Measurements from ENCODE around the gene RAD9B. TPM values are rescaled to one million over a fixed set of nuclear protein-coding genes. Genes with fewer than 3 reads are reported as not detected.
"Not testable (repeated sequence)": the region's sequence is repeated elsewhere in the genome, so short reads cannot be mapped to it uniquely, and the experiment has no call there.

Gene RAD9B
- total and polyA plus RNA-seq, 9 of the 15 experiments (the other 6 are each of a cell fraction or from before 2014, with no cell fraction given): 0.05 to 0.83 (median 0.32) TPM

DNA sequence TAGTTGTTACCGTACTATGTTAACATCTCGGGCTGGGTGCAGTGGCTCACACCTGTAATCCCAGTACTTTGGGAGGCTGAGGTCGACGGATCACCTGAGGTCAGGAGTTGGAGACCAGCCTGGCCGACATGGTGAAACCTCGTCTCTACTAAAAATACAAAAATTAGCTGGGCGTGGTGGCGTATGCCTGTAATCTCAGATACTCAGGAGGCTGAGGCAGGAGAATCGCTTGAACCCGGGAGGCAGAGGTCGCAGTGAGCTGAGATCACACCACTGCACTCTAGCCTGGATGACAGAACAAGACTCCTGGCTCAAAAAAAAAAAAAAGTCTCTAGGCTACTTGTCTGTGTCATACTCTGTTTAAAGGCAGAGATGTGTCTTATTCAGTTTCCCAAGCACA, 36.4 kb upstream of the RAD9B start:
- ATAC-seq; H3K9me3 ChIP-seq (replicated peaks; ENCODE audit: control insufficient read depth, insufficient read depth, low read depth, low read length); H3K4me3 ChIP-seq; BruUV-seq (replicated peaks); FAIRE-seq; DNase-seq (ENCODE audit: extremely low read depth in 1 of 4, low spot score in 3 of 4); H3K27me3 ChIP-seq (ENCODE audit: control insufficient read depth in 2 of 2, insufficient read depth in 2 of 2, low read length in 2 of 2); H3K4me2 ChIP-seq (ENCODE audit: insufficient read depth, low read length); H4K20me1 ChIP-seq (replicated peaks; ENCODE audit: control insufficient read depth, insufficient read depth, low read length); intact Hi-C loops (cut with micrococcal nuclease); H3K9ac ChIP-seq (ENCODE audit: insufficient read depth in 1 of 2, low read depth in 2 of 2, low read length in 2 of 2); H2AFZ ChIP-seq (ENCODE audit: low read depth, low read length); H3K9me1 ChIP-seq (ENCODE audit: control insufficient read depth, insufficient read depth, low read length); CTCF ChIA-PET (ENCODE audit: low intra/inter-chr PET ratio): not testable (repeated sequence)
- H3K79me2 ChIP-seq (ENCODE audit: control insufficient read depth, insufficient read depth, low read length): peaks cover 57% of the 10 kb centered on the region
- peaks cover 42% of the 10 kb centered on the region for H3K36me3 ChIP-seq (ENCODE audit: control insufficient read depth, insufficient read depth, low read length)
- H3K27ac ChIP-seq (ENCODE audit: extremely low read depth, low read depth, low read length): 0 out of 3 replicates have a peak overlapping the region, but pooled peaks have one; percentile 4
- POLR2A ChIA-PET: interaction anchor here (0.6 to 1.7 kb wide), 2 partner anchors 16 to 176 kb away, joined by 3 to 7 read pairs; partner anchors contain the start of gene ARPC3
- TF ChIP-seq KDM1A (IDR thresholded peaks at IDR 0.05) (peak; percentile 57 to 63; a peak in 3 of 4 replicates), ARID1B (IDR thresholded peaks at IDR 0.05) (peak; percentile 41; the same call in 1 of the 2 replicates), CBFA2T3 (IDR thresholded peaks at IDR 0.05) (peak; percentile 71), DPF2 (IDR thresholded peaks at IDR 0.05) (0 out of 2 replicates have a peak, but pooled peaks have one; percentile 27), TAL1 (IDR thresholded peaks at IDR 0.05) (peak; percentile 34; the same call in 1 of the 2 replicates), CBFA2T2 (conservative IDR thresholded peaks at IDR 0.05) (0 out of 2 replicates have a peak, but pooled peaks have one; percentile 27), TCF3 (CRISPR knock-in tag; IDR thresholded peaks at IDR 0.05) (peak; percentile 44)
- WGBS (ENCODE audit: insufficient coverage, low coverage, missing lambda C conversion rate): 33% methylated on average over 11 of the region's 11 CpGs
- peaks cover 25 to 30% of the 10 kb centered on the region in 2 experiments; a peak in 4 of 5 replicates for H3K4me1 ChIP-seq (replicated peaks in 1 of 2; ENCODE audit: control insufficient read depth in 2 of 2, insufficient read depth in 2 of 2, low read length in 2 of 2)
- in situ Hi-C loops (cut with MboI): loop anchor here (5.0 kb wide), 1 partner anchor 142 kb away; no protein-coding TSS in a partner anchor

DNA sequence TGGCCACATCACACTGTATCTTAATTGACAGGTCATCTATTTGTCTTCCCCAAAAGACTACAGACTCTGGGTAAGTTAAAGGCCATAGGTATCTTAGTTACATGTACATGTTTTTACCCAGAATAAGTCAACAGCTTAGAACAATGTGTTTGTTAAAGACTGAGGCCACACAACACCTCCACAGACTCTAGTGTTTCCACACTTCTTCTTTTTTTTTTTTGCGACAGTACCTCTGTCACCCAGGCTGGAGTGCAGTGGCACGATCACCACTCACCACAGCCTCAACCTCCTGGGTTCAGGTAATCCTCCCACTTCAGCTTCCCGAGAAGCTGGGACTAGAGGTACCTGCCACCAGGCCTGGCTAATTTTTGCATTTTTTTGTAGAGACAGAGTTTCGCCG, 35.3 kb upstream of the RAD9B start:
- Histone ChIP-seq H3K9me3 (replicated peaks; ENCODE audit: control insufficient read depth, insufficient read depth, low read depth, low read length) (no peaks in the 10 kb centered on the region), H3K36me3 (ENCODE audit: control insufficient read depth, insufficient read depth, low read length) (peaks cover 33% of the 10 kb centered on the region), H3K4me3 (peak overlapping the region; percentile 59), H2AFZ (ENCODE audit: low read depth, low read length) (no peak overlapping the region), H3K4me1 (replicated peaks in 1 of 2; ENCODE audit: control insufficient read depth in 2 of 2, insufficient read depth in 2 of 2, low read length in 2 of 2) (peaks cover 25 to 30% of the 10 kb centered on the region in 2 experiments; a peak in 4 of 5 replicates), H3K4me2 (ENCODE audit: insufficient read depth, low read length) (peak overlapping the region; percentile 94), H3K27ac (ENCODE audit: extremely low read depth, low read depth, low read length) (peak overlapping the region; percentile 79; the same call in 2 of the 3 replicates), H3K9ac (ENCODE audit: insufficient read depth in 1 of 2, low read depth in 2 of 2, low read length in 2 of 2) (peak overlapping the region; percentile 89 to 91), H4K20me1 (replicated peaks; ENCODE audit: control insufficient read depth, insufficient read depth, low read length) (no peaks in the 10 kb centered on the region; the same call in 1 of the 2 replicates), H3K27me3 (ENCODE audit: control insufficient read depth in 2 of 2, insufficient read depth in 2 of 2, low read length in 2 of 2) (no peaks in the 10 kb centered on the region), H3K79me2 (ENCODE audit: control insufficient read depth, insufficient read depth, low read length) (peaks cover 63% of the 10 kb centered on the region), H3K9me1 (ENCODE audit: control insufficient read depth, insufficient read depth, low read length) (no peaks in the 10 kb centered on the region)
- FAIRE-seq (no peak), DNase-seq (ENCODE audit: extremely low read depth in 1 of 4, low spot score in 3 of 4) (no peak), ATAC-seq (no peak)
- no TSS peak for BruUV-seq (replicated peaks)
- ChIA-PET POLR2A (interaction anchor here (0.7 to 1.7 kb wide), 2 partner anchors 17 to 35 kb away, joined by 6 to 7 read pairs; partner anchors contain the start of gene ARPC3), CTCF (ENCODE audit: low intra/inter-chr PET ratio) (no interaction called here)
- intact Hi-C loops (cut with micrococcal nuclease): no loop called here
- TF ChIP-seq ZBED1 (IDR thresholded peaks at IDR 0.05) (no peak), HDGF (IDR thresholded peaks at IDR 0.05) (no peak), FIP1L1 (IDR thresholded peaks at IDR 0.05; ENCODE audit: low read depth, low read length, poor library complexity, severe bottlenecking) (no peak), SPI1 (IDR thresholded peaks at IDR 0.05; ENCODE audit: borderline replicate concordance, low read depth, low read length) (peak; percentile 46; the same call in 1 of the 2 replicates)
- 22% methylated on average over 5 of the region's 5 CpGs for WGBS (ENCODE audit: insufficient coverage, low coverage, missing lambda C conversion rate)
- in situ Hi-C loops (cut with MboI): loop anchor here (5.0 kb wide), 1 partner anchor 141 kb away; no protein-coding TSS in a partner anchor

Data from K562 (cell line).